Activated T-cell treated with anti-CD3 and anti-CD28 coated beads for 24 hours (primary cell): Measurements from ENCODE around the gene ADH6.
"Not testable (repeated sequence)": the region's sequence is repeated elsewhere in the genome, so short reads cannot be mapped to it uniquely, and the experiment has no call there.

Experiments
- DNase-seq: peaks from one replicate; pipeline ENCODE4 v3.0.0-alpha.2; 2020; ENCODE audit warnings: low read depth

The ADH6 gene

GRCh38 chr4:99190336-99190735, 28.7 kb downstream of the ADH6 start:
- DNase-seq: no peak

- DNase-seq: not testable (repeated sequence)
These were observed 29.1 kb downstream of the ADH6 start for GRCh38 chr4:99189900-99190299.

DNA sequence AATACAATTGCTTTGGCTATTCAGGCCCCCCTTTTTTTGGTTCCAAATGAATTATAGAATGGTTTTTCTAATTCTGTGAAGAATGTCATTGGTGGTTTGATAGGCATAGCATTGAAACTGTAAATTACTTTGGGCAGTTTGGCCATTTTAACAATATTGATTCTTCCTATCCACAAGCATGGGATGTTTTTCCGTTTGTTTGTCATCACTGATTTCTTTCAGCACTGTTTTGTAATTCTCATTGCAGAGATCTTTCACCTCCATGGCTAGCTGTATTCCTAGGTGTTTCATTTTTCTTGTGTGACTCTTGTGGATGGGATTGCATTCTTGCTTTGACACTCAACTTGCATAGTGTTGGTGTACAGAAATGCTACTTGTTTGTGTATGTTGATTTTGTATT, 33.0 kb downstream of the ADH6 start:
- DNase-seq: no peak

GRCh38 chr4:99185581-99185980, 33.5 kb downstream of the ADH6 start:
- DNase-seq: no peak

DNA sequence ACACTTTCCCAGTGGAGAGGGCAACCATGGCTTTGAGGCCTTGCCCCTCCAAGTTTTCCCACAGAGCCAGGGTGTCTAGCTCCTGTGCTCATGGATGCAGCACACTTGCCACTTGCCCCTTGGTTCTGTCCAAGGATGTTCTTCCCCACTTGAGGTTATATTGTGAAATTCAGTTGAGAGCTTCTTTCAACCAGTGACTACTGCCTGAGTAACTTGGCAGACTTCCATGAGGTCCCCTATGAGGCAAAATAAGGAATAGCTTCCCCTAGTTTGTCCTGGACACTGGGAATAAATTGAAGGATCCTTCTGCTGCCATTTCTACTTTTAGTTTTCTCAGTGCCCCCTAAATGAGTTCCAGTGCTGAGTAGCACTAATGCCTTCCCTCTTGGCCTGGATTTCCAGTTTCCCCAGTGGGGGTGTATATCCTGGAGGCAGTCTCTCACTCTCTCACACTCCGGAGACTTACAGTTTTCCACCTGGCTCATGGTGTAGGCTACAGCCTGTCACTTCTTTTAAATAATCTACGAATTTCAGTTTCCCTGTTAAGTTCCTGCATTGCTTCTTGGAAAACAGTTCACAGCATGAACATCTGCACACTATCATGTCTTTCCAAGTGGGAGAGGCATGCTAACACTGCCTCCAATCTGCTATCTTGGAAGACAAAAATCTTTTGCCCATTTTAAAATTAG, 38.5 kb downstream of the ADH6 start:
- DNase-seq: no peak

GRCh38 chr4:99179626-99180025, 39.4 kb downstream of the ADH6 start:
- DNase-seq: no peak

GRCh38 chr4:99179178-99179577, 39.9 kb downstream of the ADH6 start:
- no peak for DNase-seq

DNA sequence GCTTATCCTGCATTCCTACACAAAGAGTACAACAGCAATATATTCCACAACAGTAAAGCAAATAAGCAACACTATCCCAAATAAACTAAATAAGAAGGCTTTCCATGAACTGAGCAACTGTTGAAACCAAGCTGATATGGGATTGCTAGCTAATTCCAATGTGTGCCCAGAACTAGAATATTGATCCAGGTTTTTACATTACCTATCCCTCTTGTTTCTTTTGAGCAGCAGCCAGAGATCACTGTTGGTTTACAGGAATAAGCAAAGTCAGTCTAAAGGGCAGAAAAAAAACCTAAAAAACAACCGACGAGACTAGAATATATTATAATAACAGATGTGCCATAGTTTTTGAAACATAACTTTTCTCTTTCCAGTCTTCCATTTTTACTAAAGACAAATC, 52.5 kb downstream of the ADH6 start:
- no peak for DNase-seq

GRCh38 chr4:99165978-99166377, 53.1 kb downstream of the ADH6 start:
- DNase-seq: no peak

- no peak for DNase-seq
These were observed 57.5 kb downstream of the ADH6 start for GRCh38 chr4:99161373-99162099.

DNA sequence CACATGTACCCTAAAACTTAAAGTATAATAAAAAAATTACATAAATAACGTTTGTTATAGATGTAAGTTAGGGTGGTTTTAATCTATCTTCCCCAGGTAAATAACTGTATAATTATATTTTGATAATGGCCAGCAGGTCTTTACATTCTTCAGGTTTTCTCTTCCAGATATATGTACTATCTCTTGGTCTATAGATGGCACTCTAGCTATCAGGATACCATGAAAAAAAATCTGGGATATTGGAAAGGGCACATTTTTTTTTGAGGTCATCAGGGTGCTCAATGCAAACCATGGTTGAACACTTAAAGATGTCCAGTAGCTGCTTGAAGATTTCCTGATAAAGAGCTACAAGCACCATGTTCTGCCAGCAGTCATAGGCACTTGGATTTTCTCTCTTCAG, 59.3 kb downstream of the ADH6 start:
- no peak for DNase-seq

DNA sequence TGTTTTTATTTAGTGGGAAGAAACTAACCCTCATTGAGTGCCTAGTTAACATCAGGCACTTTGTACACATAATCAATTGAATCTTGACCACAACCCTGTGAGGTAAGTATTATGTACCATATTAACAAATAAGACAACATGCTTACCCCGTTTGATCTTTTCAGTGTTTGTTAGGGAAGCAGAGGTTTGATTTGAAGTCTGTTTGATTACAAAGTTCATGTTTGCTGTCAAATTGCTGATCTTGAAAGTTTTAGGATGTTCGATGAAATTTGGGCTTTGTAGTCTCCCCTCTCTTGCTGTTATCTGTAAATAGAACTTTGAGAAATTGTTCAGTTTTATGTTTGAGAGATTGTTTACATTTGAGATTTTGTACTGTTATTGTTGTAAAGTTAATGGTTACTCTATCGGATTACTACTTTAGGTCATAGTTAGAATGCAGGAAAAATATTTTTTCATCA, 61.5 kb downstream of the ADH6 start:
- DNase-seq: no peak

DNA sequence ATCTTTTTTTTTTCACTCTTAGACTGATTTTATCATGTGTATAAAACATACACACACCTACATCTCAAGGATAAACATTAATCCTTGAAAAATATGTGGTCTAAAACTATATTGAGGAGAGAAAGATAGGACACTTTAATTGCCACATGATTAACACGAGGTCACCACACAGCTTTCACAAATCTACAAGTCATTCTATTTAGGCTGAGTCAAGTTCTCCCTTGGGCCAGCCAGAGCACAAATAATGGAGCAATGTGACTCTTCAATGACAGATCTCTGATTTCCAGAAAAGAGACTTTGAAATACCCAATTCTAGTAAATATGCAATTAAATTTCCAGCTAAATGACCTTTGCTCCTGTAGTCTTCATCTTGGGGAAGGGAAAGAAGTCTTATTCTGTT, 62.1 kb downstream of the ADH6 start:
- no peak for DNase-seq

DNA sequence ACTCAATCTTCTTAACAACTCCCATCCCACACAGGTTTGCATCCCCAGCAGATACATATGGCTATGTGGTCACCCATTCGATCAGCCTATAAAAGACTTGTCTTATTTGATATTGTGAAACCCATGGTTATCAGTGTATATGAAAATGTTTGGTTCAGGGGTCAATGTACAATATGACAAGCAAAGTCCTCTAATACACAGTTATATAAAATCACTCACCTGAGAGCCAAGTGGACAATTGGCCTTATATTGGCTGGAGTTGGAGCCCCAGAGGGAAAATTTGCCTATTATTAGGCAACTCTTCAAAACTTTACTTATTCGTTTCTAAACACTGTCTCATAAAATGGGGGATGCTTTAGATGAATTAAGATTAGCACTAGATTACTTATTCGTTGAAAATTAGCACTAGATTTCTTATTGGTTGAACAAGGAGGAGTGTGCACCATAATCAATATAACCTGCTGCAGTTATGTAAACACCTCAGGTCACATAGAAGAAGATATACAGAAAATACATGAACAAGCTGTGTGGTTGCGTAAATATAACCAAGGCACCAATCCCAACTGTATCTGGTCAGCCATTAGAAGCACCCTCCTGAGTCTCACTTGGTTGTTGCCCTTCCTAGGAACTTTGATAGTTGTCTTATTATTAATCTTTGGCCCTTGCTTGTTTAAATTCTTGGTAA, 64.2 kb downstream of the ADH6 start:
- DNase-seq: no peak
